ENCODE results near the gene ADORA2B.
"Not testable (repeated sequence)": the region's sequence is repeated elsewhere in the genome, so short reads cannot be mapped to it uniquely, and the experiment has no call there.

Gene ADORA2B

DNA sequence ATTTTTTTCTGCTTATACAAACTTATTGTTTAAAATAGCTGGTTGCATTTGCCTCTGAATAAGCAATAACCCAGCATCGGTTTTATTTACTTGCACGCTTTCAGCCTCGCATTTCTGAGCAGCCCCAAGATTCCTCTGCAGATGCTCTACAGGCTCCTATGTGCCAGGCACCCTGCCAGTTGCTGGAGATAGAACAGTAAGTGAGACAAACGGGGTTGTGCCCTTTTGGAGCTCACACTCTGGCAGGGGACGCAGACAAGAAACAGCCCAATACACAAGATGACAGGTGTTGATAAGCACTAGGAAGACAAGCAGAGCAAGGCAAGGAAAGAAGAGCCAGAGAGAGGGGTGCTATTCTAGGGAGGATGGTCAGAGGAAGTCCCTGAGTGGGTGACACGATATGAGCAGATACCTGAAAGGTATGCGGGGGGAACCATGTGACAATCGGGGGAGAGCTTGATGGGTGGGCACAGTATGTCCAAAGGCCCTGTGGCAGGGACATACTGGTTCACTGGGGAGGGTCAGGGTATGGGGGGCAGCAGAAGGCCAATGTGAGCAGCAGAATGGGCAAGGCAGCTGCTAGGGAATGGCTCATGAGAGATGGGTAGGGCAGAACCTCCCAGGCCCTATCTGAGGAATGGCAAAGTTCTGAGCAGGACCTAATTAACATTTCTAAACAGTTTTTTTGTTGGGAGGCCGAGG lies 18.7 kb upstream of the ADORA2B start:
- no peak for DNase-seq

DNA sequence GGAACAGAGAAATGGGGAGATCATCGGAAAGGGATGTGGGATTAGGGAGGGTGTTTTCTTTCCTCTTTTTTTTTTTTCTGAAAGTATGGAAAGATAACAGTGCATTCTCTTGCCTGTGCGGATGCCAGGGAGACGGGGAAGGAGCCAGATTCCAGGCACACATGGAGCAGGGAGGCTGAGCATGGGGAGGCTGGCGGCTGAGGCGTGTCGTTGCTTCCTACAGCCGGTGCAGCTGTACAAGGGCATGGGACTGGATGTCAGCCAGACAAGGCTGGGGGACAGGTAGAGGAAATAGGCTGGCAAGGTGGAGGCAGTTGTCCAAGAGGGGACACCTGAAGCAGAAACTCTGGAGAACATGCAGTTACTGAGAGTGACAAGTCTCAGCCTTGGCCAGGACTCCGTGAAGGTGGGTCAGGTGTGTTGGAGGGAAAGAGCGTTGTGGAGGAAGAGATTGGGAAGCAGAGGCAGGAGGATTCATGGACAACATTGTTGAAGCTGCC lies 16.6 kb upstream of the ADORA2B start:
- no peak for DNase-seq

DNA sequence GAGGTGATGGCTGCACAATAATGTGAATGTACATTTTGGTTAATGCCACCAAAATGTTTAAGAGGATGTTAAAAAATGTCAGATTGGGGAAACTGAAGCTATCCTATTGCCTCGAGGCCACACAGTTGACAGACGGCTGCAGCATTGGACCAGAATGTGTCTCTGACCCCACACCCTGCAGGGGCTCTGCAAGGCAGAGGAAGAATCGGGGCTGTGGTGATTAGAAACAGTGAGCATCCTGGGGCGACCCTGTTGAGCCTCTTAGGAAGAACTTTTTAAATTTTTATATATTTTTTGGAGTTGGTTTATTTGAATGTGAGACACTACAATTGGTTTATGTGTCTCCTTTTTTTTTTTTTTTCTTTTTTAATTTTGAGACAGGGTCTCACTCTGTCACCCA lies 15.0 kb upstream of the ADORA2B start:
- DNase-seq = no peak

DNA sequence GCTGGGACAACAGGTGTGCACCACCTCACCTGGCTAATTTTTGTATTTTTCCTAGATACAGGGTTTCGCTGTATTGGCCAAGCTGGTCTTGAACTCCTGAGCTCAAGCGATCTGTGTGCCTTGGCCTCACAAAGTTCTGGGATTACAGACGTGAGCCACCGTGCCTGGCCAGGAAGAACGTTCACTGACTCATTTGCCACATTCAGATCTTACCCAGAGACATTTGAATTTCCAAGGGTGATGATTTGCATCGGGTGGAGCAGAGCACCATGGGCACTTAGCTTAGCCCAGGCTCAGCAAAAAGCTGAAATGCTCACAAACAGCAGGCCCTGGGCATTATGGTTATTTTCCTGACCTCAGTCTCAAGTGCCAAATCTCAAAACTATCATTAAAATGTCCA lies 14.5 kb upstream of the ADORA2B start:
- DNase-seq = no peak

DNA sequence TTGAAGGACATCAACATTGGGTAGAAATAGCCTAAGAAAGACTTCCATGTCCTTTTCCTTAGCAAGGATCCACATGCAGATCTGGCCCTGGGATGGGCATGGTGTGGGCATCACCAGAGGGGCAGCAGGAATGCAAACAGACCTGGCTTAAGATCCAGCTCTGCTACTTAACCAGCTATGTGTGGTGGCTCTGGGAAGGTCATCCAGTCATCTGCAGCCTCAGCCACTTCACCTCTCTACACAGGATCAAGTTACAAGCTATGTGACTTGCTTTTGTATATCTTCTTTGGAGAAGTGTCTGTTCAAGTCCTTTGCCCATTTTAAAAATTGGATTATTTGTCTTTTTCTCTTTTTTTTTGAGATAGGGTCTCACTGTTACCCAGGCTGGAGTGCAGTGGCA lies 13.5 kb upstream of the ADORA2B start:
- no peak for DNase-seq

DNA sequence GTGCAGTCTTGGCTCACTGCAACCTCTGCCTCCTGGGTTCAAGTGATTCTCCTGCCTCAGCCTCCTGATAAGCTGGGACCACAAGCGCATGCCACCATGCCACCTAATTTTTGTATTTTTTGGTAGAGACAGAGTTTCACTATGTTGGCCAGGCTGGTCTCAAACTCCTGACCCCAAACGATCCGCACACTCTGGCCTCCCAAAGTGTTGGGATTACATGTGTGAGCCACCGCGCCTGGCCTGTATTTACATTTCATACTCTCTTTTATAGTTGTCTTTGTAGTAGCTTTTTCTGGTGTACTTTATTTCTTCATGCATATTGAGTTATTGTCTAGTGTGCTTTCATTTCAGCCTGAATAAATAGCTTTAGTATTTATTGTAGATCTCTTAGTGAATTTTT lies 10.1 kb upstream of the ADORA2B start:
- no peak for DNase-seq

DNA sequence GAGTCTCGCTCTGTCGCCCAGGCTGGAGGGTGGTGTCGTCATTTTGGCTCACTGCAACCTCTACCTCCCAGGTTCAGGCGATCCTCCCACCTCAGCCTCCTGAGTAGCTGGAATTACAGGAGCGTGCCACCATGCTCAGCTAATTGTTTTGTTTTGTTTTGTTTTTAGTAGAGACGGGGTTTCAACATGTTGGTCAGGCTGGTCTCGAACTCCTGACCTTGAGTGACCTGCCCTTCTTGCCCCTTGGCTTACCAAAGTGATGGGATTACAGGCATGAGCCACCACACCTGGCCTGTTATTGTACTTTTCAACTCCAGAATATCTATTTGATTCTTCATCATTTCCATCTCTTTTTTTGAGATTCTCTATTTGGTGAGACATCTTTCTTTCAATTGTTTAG lies 9.0 kb upstream of the ADORA2B start:
- DNase-seq = no peak

DNA sequence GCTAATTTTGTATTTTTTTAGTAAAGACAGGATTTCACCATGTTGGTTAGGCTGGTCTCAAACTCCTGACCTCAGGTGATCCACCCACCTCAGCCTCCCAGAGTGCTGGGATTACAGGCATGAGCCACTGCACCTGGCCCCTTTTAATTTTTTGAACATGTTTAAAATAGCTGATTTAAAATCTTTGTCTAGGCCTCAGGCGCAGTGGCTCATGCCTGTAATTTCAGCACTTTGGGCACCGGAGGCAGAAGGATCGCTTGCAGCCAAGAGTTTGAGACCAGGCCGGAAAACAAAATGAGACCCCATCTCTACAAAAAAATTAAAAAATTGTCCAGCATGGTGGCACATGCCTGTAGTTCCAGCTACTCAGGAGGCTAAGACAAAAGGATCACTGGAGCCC lies 8.4 kb upstream of the ADORA2B start:
- not testable (repeated sequence) for DNase-seq

DNA sequence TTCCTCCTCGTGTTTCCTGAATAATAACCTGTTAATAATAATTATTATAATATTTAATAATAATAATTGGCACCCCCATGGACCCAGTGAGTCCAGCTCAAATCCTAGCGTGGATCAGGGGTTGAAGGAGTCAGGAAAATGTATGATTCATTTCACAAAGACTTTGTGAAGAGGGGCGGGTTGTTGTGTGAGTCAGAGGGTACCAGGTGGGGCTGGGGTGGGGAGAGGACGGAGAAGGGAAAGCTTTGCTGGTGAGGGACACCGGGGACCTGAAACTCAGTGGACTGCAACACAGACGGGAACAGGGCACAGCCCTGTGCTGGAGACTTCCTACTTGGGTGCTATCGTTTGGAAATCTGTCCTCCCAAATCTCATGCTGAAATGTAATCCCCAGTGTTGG lies 3.1 kb upstream of the ADORA2B start:
- DNase-seq = no peak

DNA sequence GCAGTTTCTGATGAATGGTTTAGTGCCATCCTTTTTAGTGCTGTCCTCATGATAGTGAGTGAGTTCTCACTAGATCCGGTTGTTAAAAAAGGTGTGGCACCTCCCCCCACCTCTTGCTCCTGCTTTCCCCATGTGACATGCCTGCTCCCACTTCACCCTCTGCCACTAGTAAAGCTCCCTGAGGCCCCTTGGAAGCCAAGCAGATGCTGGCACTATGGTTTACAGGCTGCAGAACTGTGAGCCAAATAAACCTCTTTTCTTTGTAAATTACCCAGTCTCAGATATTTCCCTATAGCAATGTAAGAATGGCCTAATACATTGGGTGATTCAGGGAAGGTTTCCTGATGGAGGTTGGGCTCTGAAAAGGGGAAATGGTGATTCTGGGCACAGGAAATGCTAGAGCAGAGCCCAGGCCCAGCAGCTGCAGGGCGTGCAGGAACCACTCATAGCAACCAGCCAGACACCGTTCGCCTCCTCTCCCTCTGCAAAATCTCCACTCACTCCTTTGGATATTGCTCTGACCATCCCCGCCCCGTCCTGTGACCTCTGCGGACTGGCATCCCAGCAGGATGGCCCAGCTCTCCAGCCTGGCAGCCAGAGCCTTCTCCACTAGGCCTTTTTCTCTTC lies 2.6 kb upstream of the ADORA2B start:
- DNase-seq = peak; percentile 65 to 76

DNA sequence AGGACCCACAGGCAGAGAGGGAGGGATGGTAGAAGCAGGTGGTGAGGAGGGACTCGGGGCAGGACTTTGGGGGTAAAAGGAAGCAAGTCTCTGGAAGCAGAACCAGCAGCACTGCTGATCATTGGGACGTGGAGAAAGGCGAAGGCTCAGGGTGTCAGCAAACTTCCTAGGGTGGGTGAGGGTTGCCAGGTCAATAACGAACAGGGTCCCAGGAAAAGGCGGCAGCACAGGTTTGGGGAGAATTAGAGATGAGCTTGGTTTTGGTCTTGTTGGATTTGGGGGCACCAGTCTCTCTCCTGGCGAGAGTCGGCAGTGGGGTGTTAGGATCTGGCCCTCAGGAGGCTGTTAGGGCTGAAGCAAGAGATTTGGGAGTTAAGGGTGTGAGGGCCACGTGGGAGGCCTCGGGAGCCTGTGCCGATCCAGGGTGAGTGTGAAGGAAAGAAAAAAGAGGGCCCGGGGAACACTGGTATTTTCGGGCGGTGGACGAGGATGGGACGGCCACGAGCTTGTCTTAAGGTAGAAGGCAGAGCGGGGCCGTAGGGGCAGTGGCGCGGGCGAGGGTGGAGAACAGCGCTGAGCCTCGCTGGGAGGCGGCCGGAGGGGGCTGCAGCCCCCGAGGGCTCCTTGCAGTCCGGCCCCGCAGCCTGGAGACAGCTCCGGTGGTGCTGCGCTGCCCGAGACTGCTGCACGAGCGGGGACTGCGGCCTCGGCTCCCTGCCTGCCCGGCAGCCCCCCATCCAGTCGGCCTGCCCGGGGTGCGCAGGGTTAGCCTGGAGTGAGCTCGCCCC lies 765 bp upstream of the ADORA2B start:
- DNase-seq = no peak

DNA sequence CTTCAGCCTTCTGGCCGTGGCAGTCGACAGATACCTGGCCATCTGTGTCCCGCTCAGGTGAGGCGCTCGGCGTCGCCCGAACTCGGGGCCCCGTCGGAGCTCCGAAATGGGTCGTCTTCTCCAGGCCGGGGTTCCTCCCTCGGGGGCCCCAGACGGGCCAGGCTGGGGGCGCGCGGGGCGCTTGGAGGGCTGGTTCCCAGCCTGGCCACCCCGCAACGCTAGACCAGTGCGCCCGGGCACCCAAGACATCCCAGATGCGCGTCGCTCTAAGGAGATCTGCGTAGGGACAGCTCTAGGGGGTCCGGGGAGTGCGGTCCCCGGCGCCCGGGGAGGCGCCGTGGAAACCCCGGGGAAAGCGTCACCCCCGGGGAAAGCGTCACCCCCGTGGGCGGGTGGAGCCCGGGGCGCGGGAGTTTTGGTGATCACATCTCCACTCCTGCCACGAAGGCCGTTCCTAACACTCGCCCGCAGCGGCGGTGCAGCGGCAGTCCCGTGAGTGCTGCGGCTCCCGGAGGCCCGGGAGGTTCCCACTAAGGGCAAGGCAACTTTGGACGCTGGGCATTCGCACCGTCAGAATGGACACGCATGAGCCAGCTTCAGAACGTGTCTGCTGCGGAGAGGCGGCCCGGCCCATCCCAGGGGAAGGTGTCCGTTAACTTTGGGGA lies 729 bp downstream of the ADORA2B start:
- DNase-seq = no peak

DNA sequence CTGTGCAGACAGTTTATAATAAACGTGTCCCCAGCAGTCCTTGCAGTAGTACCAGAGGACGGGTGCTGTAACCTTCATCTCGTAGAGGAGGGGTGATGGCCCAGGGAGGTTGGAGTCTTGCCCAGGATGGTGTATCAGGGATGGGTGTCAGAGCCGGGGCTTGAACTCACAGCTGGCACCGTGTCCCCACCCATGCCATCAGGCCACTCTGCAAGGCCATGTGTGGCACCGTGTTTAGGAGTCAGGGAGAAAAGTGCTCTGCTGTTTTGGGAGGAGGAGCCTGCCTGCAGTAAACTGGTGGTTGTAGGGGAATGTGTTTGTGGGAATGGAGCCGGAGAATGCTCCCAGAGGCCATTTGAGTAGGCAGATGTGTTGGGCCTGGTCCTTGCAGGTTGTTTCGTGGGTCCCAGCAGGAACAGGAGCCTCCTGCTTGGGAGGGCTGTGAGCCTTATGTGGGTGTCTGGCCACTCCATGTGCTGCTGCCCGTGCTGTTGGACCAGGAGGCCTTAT lies 1.7 kb downstream of the ADORA2B start:
- DNase-seq = no peak

DNA sequence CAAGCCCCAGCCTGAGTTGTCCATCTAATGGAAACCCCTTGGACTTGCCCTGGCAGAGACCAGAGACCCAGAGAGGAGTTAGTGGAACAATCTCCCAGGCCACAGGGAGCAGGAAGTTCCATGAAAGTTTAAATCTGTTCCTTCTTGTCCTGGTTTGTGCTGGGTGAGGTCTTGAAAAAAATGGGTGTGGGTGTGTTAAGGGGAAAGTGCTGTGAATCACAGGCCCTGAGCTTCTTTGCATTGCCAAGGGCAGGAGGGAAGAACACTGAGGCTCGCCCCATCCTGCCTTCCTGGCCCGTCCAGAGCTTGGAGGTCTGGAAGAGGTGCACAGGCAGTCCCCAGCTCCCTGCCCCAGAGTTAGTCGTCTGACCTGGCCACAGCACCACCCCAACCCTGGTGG lies 2.3 kb downstream of the ADORA2B start:
- no peak for DNase-seq

DNA sequence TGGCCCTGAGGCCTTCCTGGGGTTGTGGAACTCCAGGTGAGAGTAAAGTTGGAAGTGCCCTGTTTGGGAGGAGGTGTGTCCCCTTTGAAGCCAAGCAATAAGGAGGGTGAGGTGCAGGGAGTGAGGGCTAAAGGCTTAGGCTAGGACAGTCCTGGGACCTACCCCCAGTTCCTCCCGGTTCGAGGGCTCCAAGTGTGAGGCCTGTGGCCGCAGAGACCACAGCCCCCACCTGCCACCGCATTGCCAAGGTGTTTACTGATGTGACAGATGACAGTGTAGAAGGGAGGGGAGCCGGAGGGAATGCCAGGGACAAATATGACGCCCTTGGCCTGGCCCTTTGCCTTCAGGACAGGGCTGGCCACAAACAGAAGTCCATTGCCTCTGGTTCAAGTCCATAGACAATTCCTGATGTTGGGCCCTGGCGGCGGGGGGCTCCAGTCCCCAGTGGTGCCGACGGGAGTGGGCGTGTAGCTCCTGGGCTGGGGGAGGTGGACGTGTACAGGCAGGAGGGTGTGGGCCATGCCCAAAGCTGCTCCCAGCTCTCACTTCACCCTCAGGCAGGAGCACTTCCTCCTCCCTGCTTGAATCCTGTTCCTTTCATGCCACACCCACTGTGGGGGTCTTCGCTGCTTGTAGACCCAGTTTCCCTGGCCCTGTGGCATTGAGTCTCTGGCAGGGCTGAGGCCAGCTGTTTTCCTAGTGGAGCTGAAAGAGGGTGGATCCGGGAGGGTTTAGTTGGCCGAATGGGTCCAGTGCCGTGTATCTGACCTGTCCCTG lies 3.2 kb downstream of the ADORA2B start:
- no peak for DNase-seq

DNA sequence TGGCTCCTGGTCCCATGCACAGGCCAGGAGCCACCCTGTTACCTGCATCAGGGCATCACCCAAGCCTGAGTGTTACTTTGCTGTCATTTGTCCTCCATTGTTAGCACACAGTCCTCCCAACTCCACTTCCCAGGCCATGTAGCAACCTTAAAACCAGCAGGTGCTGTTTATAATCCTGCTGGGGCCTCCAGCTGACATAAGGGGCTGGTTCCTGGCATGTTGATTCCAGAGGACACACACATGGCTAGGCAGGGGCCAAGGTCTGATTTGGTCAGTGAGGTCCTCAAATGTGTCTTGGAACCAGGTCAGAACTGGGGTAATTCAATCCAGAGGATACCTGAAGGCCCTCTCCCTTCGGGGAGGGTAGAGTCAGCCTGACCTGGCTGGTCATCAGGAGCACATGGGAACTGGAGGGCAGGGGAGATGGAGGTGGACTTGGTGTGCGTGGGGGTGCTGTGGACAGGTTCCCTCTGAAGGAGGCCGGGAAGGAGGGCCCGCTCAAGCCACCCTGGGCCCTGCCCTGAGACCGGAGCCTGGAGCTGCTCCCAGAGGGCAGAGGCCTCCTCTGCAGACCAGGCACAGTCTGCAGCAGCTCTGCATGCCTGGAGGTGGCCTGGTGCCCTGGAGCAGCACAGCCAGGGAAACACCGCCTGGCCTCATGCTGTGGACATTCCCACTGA lies 6.6 kb downstream of the ADORA2B start:
- DNase-seq = no peak

DNA sequence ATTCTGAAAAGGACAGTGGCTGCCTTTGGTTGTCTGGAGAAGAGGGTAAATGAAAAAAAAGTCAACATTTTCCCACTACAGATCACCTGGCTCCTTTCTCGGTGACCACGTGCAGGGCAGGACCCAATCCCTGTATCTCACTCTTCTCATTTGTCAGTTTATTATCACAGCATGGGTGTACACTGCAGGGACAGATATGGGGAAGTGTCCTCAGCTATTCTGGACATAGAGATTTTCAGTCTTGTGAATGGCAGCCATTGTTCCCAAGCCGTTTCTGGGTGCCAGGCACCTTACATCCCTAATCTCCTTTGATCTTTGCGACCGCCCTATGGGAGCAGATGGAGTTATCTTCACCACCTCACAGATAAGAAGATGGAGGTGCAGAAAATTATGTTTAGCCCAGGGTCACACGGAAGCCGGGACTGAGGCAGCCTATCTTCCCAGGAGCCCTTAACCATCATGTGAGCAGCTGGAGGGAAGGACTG lies 7.2 kb downstream of the ADORA2B start:
- DNase-seq = no peak

DNA sequence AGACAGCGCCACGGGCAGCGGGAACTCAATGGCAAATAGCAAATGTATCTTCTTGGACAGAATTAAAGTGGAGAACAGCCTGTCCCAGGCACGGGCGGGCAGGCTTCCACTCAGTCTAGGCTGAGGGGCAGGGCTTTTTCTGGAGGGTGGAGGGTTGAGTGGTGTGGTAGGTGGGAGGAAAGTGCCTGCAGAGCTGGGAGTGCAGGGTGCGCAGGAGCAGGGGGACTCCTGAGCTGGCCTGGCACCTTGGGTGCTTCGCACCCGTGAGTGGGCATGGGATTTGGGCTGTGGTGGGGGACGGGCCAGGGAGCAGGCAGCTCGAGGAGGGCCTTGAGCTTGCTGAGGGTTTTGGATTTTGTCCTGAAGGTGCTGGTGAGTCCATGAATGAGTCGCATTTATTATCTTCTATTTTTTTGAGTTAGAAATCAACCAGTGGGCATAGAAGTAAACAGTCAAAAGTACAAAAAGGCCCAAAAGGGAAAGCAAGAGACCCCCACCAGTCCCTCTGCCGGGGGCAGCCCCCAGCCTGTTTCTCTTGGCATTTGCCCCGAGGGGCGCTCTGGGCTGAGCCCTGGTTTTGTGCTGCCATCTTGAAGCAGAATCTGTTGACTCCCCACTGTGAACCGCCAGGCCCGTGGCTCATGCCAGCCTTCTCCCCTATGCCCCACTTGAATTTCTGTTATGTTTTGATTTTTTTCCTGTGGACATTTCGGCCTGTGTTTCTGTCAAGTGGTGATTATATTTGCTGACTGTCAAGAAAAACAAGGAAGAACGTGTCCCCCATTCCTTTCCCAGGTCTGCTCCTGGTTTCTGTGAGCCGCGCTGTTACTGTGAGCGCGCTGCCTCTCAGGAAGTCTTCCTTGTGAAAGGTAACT lies 8.2 kb downstream of the ADORA2B start:
- DNase-seq = no peak

DNA sequence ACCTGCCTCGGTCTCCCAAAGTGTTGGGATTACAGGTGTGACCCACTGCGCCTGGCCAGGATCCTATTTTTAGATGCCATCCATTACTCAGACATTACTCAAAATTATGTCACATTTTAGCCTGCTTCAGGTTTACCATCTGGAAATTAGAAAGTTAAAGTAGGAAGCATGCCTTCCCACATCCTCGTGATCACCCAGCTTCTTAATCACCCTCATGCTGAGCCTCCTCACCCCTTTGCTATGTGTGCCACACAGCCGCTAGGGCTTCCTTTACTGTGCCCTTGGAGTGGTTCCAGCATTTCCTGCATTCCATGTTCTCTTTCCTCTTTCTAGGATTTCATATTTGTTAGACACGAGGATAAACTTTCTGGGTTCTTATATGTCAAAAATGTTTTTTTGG lies 9.3 kb downstream of the ADORA2B start:
- peak; percentile 4 to 9 for DNase-seq

DNA sequence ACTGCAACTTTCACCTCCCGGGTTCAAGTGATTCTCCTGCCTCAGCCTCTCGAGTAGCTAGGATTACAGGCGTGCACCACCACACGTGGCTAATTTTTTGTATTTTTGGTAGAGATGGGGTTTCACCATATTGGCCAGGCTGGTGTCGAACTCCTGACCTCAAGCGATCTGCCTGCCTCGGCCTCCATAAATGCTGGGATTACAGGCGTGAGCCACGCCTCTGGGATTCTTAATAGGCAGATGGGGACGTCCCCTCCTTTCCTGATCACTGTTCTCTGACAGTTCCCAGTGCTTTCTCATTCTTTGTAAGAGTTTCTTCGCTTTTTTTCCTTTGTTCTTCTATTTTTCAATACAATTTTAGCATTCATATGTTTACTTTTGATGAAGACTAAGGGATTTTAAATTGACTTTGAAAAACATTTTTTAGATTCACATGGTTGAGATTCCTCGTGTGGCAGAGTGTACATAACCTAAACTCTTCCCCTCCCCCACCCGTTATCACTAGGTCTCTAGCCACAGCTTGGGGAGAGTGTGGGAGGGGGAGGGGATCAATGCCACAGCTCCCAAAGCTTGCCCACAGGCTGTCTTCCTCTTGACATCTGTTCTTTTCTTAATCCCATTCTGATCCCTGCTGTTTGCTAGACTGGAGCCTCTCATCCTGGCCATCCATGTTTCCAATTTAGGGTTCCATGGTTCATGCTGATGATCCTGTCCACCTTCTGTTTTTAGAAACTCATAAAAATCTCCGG lies 11.0 kb downstream of the ADORA2B start:
- no peak for DNase-seq
